K562 (cell line): ENCODE measurements around the gene ZNF665. TPM values are rescaled to one million over a fixed set of nuclear protein-coding genes. Genes with fewer than 3 reads are reported as not detected.

Experiments used
- ATF1 ChIP-seq, 2 experiments: fragments of 450-650 bp in 1 of 2; IDR thresholded peaks; 2 replicates each; pipeline ENCODE4 v1.6.1; 2016; ENCODE audit warnings: missing compliant biosample characterization in 1 of 2, missing genetic modification characterization in 1 of 2
- CUX1 ChIP-seq: fragments of 200-800 bp; sonication (Bioruptor generic); IDR thresholded peaks from 2 replicates; pipeline ENCODE4 v1.6.1; 2016; ENCODE audit warnings: missing genetic modification characterization, missing compliant biosample characterization
- ELF2 ChIP-seq: fragments of 250-450 bp; sonication (Bioruptor Pico); IDR thresholded peaks from 2 replicates; pipeline ENCODE4 v1.5.0; 2021; ENCODE audit warnings: mild to moderate bottlenecking
- ESRRA ChIP-seq: fragments of 450-650 bp; IDR thresholded peaks from 2 replicates; pipeline ENCODE4 v1.6.1; 2014; ENCODE audit warnings: low read depth, mild to moderate bottlenecking, moderate library complexity, borderline replicate concordance
- GATAD2B ChIP-seq: fragments of 450-650 bp; IDR thresholded peaks from 2 replicates; pipeline ENCODE4 v1.6.1; 2017; ENCODE audit warnings: mild to moderate bottlenecking, borderline replicate concordance
- KAT8 ChIP-seq: fragments of 450-650 bp; IDR thresholded peaks from 2 replicates; pipeline ENCODE4 v1.6.1; 2016; ENCODE audit warnings: low read depth, mild to moderate bottlenecking
- POLR2AphosphoS5 ChIP-seq: IDR thresholded peaks from 2 replicates; pipeline ENCODE4 v1.6.1; 2011; ENCODE audit warnings: mild to moderate bottlenecking, low read depth, low read length, moderate library complexity; ENCODE audit not compliant: control insufficient read depth, insufficient read depth
- SMARCB1 ChIP-seq: IDR thresholded peaks from 2 replicates; pipeline ENCODE4 v1.6.1; 2011; ENCODE audit warnings: improper control_type of control experiment, low read depth; ENCODE audit not compliant: insufficient read length
- SMARCC2 ChIP-seq: fragments of 450-650 bp; IDR thresholded peaks from 2 replicates; pipeline ENCODE4 v1.6.1; 2017; ENCODE audit warnings: antibody characterized with exemption, moderate library complexity, mild to moderate bottlenecking, low read depth
- SRSF9 ChIP-seq: fragments of 200-400 bp; formaldehyde crosslinking; IDR thresholded peaks from 2 replicates; pipeline ENCODE4 v1.6.1; 2017; ENCODE audit warnings: low read depth, low read length, borderline replicate concordance
- U2AF2 ChIP-seq: fragments of 200-400 bp; formaldehyde crosslinking; optimal IDR thresholded peaks from 2 replicates; pipeline ENCODE3; 2017; ENCODE audit warnings: low read depth, mild to moderate bottlenecking, low read length
- ZBTB9 ChIP-seq: fragments of 450-650 bp; formaldehyde crosslinking; IDR thresholded peaks from 2 replicates; pipeline ENCODE4 v1.4.0; 2020; ENCODE audit warnings: mild to moderate bottlenecking, moderate library complexity
- ZNF165 ChIP-seq: fragments of 250-450 bp; sonication (Bioruptor Pico); IDR thresholded peaks from 2 replicates; pipeline ENCODE4 v1.4.0; 2020; ENCODE audit warnings: borderline replicate concordance
- ZNF449 ChIP-seq: fragments of 250-450 bp; sonication (Bioruptor Pico); IDR thresholded peaks from 2 replicates; pipeline ENCODE4 v1.8.0; 2022; ENCODE audit warnings: moderate library complexity, mild to moderate bottlenecking, inconsistent platforms
- ZNF57 ChIP-seq: fragments of 450-650 bp; formaldehyde crosslinking; IDR thresholded peaks from 2 replicates; pipeline ENCODE4 v1.4.0; 2020; ENCODE audit warnings: mild to moderate bottlenecking, moderate library complexity
- polyA plus RNA-seq, 8 experiments: library from polyadenylated mRNA; depleted of rRNA in 4 of 8; stranded (reverse) in 5 of 8; unstranded in 3 of 8; fragments of >200 nt; fragmentation: Nextera tagmentation in 2 of 8; fragmentation: Illumina TruSeq in 1 of 8; extraction: Ambion mirVana in 2 of 8; extraction: Trizol in 1 of 8; gene quantifications; 2 replicates each; pipeline versions ENCODE4 v1.2.1 to v1.2.3, GENCODE V29; 2011 to 2014; ENCODE audit warnings: inconsistent platforms in 1 of 8, missing spikeins in 1 of 8
- total RNA-seq, 7 experiments: library from RNA; depleted of rRNA in 6 of 7; stranded (reverse); fragments of >200 nt in 6 of 7; fragmentation: Illumina TruSeq in 2 of 7; extraction: Trizol in 2 of 7; gene quantifications; 2 replicates each; pipeline versions ENCODE4 v1.2.1 to v1.2.3, GENCODE V29; 2011 to 2021; ENCODE audit warnings: low replicate concordance in 1 of 7
- TF ChIP-seq, protein P1 (sequence below): fragments of 250-450 bp; sonication (Bioruptor Pico); IDR thresholded peaks from 2 replicates; pipeline ENCODE4 v1.4.0; 2020; ENCODE audit warnings: borderline replicate concordance
- TF ChIP-seq, protein P2 (sequence below): fragments of 450-650 bp; IDR thresholded peaks from 2 replicates; pipeline ENCODE4 v1.6.1; 2016; ENCODE audit warnings: antibody characterized with exemption

ZNF665 gene
- total and polyA plus RNA-seq, 9 of the 15 experiments (the other 6 are each of a cell fraction or from before 2014, with no cell fraction given) = 1.9 to 7.6 (median 2.8) TPM

DNA sequence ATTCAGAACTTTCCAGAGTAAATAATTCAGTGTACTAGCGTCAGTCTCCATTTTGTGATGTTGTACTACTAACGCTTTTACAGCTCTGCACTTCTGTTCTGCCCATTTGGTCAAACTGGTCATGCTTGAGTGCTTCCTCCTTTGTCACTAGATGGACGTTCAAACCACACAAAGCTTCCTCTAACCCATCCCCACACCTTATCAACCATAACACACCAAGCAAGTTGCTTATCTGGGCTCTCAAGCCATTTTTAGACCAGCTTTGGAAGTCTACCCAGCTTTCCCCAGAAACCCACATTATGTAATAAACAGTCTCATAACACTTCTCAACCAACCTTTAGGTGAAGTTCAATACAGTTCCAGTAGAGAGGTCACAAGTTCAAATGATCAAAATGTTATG lies 32.0 kb downstream of the ZNF665 start (continued):
- TF ChIP-seq ZNF449 (CRISPR knock-in tag) = no peak
- no peak for TF ChIP-seq ZNF57 (CRISPR knock-in tag)
- no peak for TF ChIP-seq KAT8
- TF ChIP-seq ATF1 (CRISPR knock-in tag; IDR thresholded peaks at IDR 0.05) = no peak
- TF ChIP-seq ATF1 (tag; IDR thresholded peaks at IDR 0.05) = peak; percentile 49; the same call in 1 of the 2 replicates
- TF ChIP-seq SMARCC2 = peak; percentile 69; the same call in 1 of the 2 replicates
- no peak for TF ChIP-seq GATAD2B
- TF ChIP-seq ZBTB9 (CRISPR knock-in tag) = no peak
- no peak for TF ChIP-seq U2AF2
- no peak for TF ChIP-seq CUX1
- peak; percentile 82; the same call in 1 of the 2 replicates for TF ChIP-seq ESRRA
- TF ChIP-seq, protein P1, sequence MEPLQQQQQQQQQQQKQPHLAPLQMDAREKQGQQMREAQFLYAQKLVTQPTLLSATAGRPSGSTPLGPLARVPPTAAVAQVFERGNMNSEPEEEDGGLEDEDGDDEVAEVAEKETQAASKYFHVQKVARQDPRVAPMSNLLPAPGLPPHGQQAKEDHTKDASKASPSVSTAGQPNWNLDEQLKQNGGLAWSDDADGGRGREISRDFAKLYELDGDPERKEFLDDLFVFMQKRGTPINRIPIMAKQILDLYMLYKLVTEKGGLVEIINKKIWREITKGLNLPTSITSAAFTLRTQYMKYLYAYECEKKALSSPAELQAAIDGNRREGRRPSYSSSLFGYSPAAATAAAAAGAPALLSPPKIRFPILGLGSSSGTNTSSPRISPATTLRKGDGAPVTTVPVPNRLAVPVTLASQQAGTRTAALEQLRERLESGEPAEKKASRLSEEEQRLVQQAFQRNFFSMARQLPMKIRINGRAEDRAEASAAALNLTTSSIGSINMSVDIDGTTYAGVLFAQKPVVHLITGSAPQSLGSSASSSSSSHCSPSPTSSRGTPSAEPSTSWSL (CRISPR knock-in tag) = no peak
- TF ChIP-seq ELF2 (CRISPR knock-in tag) = no peak
- peak; percentile 93 for TF ChIP-seq POLR2AphosphoS5
- TF ChIP-seq SRSF9 = no peak
- TF ChIP-seq, protein P2, sequence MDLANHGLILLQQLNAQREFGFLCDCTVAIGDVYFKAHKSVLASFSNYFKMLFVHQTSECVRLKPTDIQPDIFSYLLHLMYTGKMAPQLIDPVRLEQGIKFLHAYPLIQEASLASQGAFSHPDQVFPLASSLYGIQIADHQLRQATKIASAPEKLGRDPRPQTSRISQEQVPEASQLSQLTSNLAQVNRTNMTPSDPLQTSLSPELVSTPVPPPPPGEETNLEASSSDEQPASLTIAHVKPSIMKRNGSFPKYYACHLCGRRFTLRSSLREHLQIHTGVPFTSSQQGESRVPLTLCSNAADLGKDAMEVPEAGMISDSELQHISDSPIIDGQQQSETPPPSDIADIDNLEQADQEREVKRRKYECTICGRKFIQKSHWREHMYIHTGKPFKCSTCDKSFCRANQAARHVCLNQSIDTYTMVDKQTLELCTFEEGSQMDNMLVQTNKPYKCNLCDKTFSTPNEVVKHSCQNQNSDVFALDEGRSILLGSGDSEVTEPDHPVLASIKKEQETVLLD = peak; percentile 37; the same call in 1 of the 2 replicates
- no peak for TF ChIP-seq SMARCB1
- TF ChIP-seq ZNF165 (CRISPR knock-in tag) = no peak
